HEK293 (cell line): ENCODE measurements around the gene LIN9.

Experiments used
- CTCF ChIP-seq: fragments of 450-650 bp; formaldehyde crosslinking; IDR thresholded peaks from 2 replicates; pipeline ENCODE4 v1.5.1; 2016; ENCODE audit warnings: missing biosample characterization, missing genetic modification characterization
- IKZF3 ChIP-seq: fragments of 450-650 bp; IDR thresholded peaks from 2 replicates; pipeline ENCODE4 v1.5.0; 2018; ENCODE audit warnings: missing biosample characterization, mild to moderate bottlenecking, missing genetic modification characterization, moderate library complexity
- PRDM2 ChIP-seq: fragments of 450-650 bp; formaldehyde crosslinking; IDR thresholded peaks from 2 replicates; pipeline ENCODE4 v1.5.1; 2016; ENCODE audit warnings: missing biosample characterization, missing genetic modification characterization, borderline replicate concordance
- REST ChIP-seq: fragments of 450-650 bp; formaldehyde crosslinking; IDR thresholded peaks from 2 replicates; pipeline ENCODE4 v1.5.1; 2016; ENCODE audit warnings: missing biosample characterization, missing genetic modification characterization
- SP2 ChIP-seq: fragments of 450-650 bp; formaldehyde crosslinking; IDR thresholded peaks from 2 replicates; pipeline ENCODE4 v1.5.1; 2016; ENCODE audit warnings: missing biosample characterization, missing genetic modification characterization
- TSHZ1 ChIP-seq: fragments of 450-650 bp; formaldehyde crosslinking; IDR thresholded peaks from 2 replicates; pipeline ENCODE4 v1.5.1; 2016; ENCODE audit warnings: missing biosample characterization, missing genetic modification characterization, borderline replicate concordance
- YY1 ChIP-seq: fragments of 450-650 bp; formaldehyde crosslinking; IDR thresholded peaks from 2 replicates; pipeline ENCODE4 v1.5.1; 2018; ENCODE audit warnings: missing biosample characterization, missing genetic modification characterization
- ZBTB21 ChIP-seq: fragments of 450-650 bp; formaldehyde crosslinking; IDR thresholded peaks from 2 replicates; pipeline ENCODE4 v1.5.1; 2017; ENCODE audit warnings: missing biosample characterization, missing genetic modification characterization
- ZFP41 ChIP-seq: fragments of 450-650 bp; formaldehyde crosslinking; IDR thresholded peaks from 2 replicates; pipeline ENCODE4 v1.5.1; 2016; ENCODE audit warnings: missing biosample characterization, missing genetic modification characterization, borderline replicate concordance
- ZNF121 ChIP-seq: fragments of 450-650 bp; formaldehyde crosslinking; IDR thresholded peaks from 2 replicates; pipeline ENCODE4 v1.5.1; 2016; ENCODE audit warnings: missing biosample characterization, missing genetic modification characterization
- ZNF449 ChIP-seq: fragments of 450-650 bp; formaldehyde crosslinking; IDR thresholded peaks from 2 replicates; pipeline ENCODE4 v1.5.1; 2017; ENCODE audit warnings: missing biosample characterization, mild to moderate bottlenecking, missing genetic modification characterization, moderate library complexity
- ZNF558 ChIP-seq: fragments of 450-650 bp; formaldehyde crosslinking; IDR thresholded peaks from 2 replicates; pipeline ENCODE4 v1.5.1; 2016; ENCODE audit warnings: missing biosample characterization, missing genetic modification characterization
- ZNF600 ChIP-seq: fragments of 450-650 bp; formaldehyde crosslinking; IDR thresholded peaks from 2 replicates; pipeline ENCODE4 v1.5.1; 2016; ENCODE audit warnings: missing biosample characterization, missing genetic modification characterization
- ZSCAN23 ChIP-seq: fragments of 450-650 bp; formaldehyde crosslinking; IDR thresholded peaks from 2 replicates; pipeline ENCODE4 v1.5.1; 2016; ENCODE audit warnings: missing biosample characterization, missing genetic modification characterization

- TF ChIP-seq ZBTB21 (tag by site-specific recombination): no peak
- TF ChIP-seq CTCF (tag by site-specific recombination): no peak
- no peak for TF ChIP-seq ZNF558 (tag by site-specific recombination)
- TF ChIP-seq REST (tag by site-specific recombination): no peak
- TF ChIP-seq SP2: no peak
- TF ChIP-seq ZFP41 (tag by site-specific recombination): no peak
- TF ChIP-seq IKZF3 (tag by site-specific recombination): no peak
- no peak for TF ChIP-seq ZNF449
- TF ChIP-seq YY1 (tag by site-specific recombination): no peak
- no peak for TF ChIP-seq ZNF121
- no peak for TF ChIP-seq ZSCAN23
- TF ChIP-seq TSHZ1: no peak
- TF ChIP-seq ZNF600: no peak
- TF ChIP-seq PRDM2 (tag by site-specific recombination): no peak
Measured at GRCh38 chr1:226287587-226287986, 21.4 kb downstream of the LIN9 start.
